ENCODE measurements around the gene THSD4. TPM values are rescaled to one million over a fixed set of nuclear protein-coding genes. Genes with fewer than 3 reads are reported as not detected.

The THSD4 gene
- total and polyA plus RNA-seq, 2 of the 4 experiments (the other 2 are of a cell fraction) = 25.5 to 31.1 TPM

GRCh38 chr15:71350622-71351378, 235.5 kb downstream of the THSD4 start:
- Histone ChIP-seq H3K18ac (ENCODE audit: low read depth, low read length) (no peak overlapping the region), H3K36me3 (ENCODE audit: control insufficient read depth, insufficient read depth, low read length) (peaks cover 20% of the 10 kb centered on the region), H4K8ac (ENCODE audit: low read depth in 2 of 2, low read length in 2 of 2) (no peak overlapping the region), H3K9me1 (ENCODE audit: insufficient read depth, low read length) (peaks cover 9% of the 10 kb centered on the region), H3K4ac (ENCODE audit: low read depth, low read length) (no peak overlapping the region), H2AFZ (replicated peaks; ENCODE audit: low read length, poor library complexity) (no peak overlapping the region), H3K79me1 (ENCODE audit: low read depth in 1 of 2, low read length in 2 of 2) (peaks cover 0 to 7% of the 10 kb centered on the region in 2 experiments; a peak in 1 of 4 replicates), H3K27me3 (ENCODE audit: control insufficient read depth, insufficient read depth, low read length) (no peaks in the 10 kb centered on the region), H3K9ac (ENCODE audit: low read depth, low read length) (no peak overlapping the region), H3K4me3 (ENCODE audit: insufficient read depth, low read depth, low read length) (no peak overlapping the region), H4K5ac (ENCODE audit: low read depth, low read length) (no peak overlapping the region), H3K23ac (ENCODE audit: low read depth, low read length) (no peak overlapping the region), H3K27ac (ENCODE audit: insufficient read depth, low read length) (no peak overlapping the region), H2BK20ac (ENCODE audit: low read depth, low read length) (no peak overlapping the region), H2BK15ac (ENCODE audit: low read depth, low read length) (no peak overlapping the region), H3K4me1 (ENCODE audit: control insufficient read depth, insufficient read depth, low read length) (peaks cover 6% of the 10 kb centered on the region; the same call in 1 of the 2 replicates), H2AK9ac (replicated peaks; ENCODE audit: low read depth, low read length, poor library complexity) (no peak overlapping the region), H3K56ac (ENCODE audit: extremely low read depth, insufficient read depth, low read length) (no peak overlapping the region), H3K14ac (replicated peaks; ENCODE audit: low read depth, low read length) (no peak overlapping the region), H4K20me1 (ENCODE audit: insufficient read depth, low read length) (no peaks in the 10 kb centered on the region), H3K9me3 (ENCODE audit: control insufficient read depth, insufficient read depth, low read length) (no peaks in the 10 kb centered on the region), H2AK5ac (ENCODE audit: low read depth, low read length) (no peak overlapping the region), H2BK5ac (ENCODE audit: low read depth, low read length, poor library complexity, severe bottlenecking) (no peak overlapping the region), H4K91ac (ENCODE audit: insufficient read depth, low read depth, low read length) (no peak overlapping the region), H2BK120ac (ENCODE audit: low read depth, low read length) (no peak overlapping the region), H3K4me2 (ENCODE audit: low read depth, low read length) (no peak overlapping the region)
- ATAC-seq (ENCODE audit: low read depth) = no peak
- ChIA-PET POLR2A (ENCODE audit: unreplicated experiment) (no interaction called here), CTCF (interaction anchor here (0.6 to 1.0 kb wide), 2 partner anchors 10 to 16 kb away, joined by 3 read pairs; no protein-coding TSS in a partner anchor)
- intact Hi-C loops (cut with micrococcal nuclease) = no loop called here
- dilution Hi-C loops (cut with HindIII; ENCODE audit: low sequenced_read_pairs, unreplicated experiment) = no loop called here
- no peak for DNase-seq
- in situ Hi-C loops (cut with MboI; ENCODE audit: low sequenced_read_pairs) = no loop called here
- no TSS peak for BruUV-seq (replicated peaks)
- TF ChIP-seq CHD1 (IDR thresholded peaks at IDR 0.05; ENCODE audit: low read depth, low read length) (no peak), USF2 (IDR thresholded peaks at IDR 0.05; ENCODE audit: low read depth, low read length) (no peak), POLR2A (IDR thresholded peaks at IDR 0.05; ENCODE audit: low read depth, low read length) (no peak), RFX5 (IDR thresholded peaks at IDR 0.05; ENCODE audit: low read depth, low read length) (no peak), SMC3 (IDR thresholded peaks at IDR 0.05; ENCODE audit: low read depth, low read length) (no peak), ELK1 (IDR thresholded peaks at IDR 0.05; ENCODE audit: borderline replicate concordance, low read depth, low read length) (no peak), MAZ (IDR thresholded peaks at IDR 0.05; ENCODE audit: borderline replicate concordance, low read depth, low read length) (no peak), CTCF (conservative IDR thresholded peaks at IDR 0.05; ENCODE audit: low read depth, low read length) (no peak)
- WGBS, 2 experiments (ENCODE audit: extremely low coverage in 2 of 2, insufficient read length in 1 of 2) = 89% methylated on average over 4 of the region's 7 CpGs; no CpG with 5 or more reads in 1 of the 2 experiments

Measured in IMR-90 (cell line).